ENCODE data around the gene CMIP. TPM values are rescaled to one million over a fixed set of nuclear protein-coding genes. Genes with fewer than 3 reads are reported as not detected.

Gene CMIP
- total RNA-seq, 4 donors from 2014 or later = 63.9 to 89.9 (median 70.0) TPM

DNA sequence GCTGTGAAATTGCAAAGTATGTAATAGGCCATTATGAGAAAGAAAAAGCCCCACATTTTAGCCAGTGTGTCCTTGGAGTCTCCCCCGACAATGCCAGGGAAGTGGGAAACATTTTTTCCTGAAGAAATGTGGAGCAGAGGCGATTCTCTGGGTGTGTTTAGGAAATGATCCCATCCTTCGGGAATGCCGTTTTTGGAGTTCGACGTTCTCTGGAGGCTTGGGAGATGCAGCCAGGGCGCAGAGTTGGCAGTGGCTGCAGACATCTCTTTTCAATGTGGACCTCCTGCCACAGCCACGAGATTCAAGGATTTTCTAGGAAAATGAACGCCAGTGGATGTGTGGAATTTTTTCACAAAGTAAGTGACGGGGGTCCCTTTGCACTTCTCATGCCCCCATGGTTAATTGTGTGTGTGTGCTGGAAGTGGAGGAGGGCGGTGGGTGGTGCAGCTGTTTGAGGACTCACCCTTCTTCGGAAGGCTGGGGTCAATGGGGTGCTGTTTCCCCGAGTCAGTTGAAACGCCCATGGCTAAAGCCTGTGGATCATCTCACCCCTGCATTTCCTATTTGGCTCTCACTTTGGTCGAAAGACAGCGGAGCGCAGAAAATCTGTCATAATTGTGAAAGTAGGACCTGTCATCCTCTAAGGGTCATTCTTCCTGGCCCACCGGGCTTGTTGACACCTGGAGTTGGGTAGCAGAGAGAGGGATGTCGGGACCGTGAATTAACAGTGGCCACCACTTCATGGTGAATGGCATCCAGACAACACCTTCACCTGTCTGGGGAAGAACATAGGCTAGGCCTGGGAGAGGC lies 73.2 kb downstream of the CMIP start:
- WGBS = 64% methylated on average over 20 of the region's 20 CpGs

DNA sequence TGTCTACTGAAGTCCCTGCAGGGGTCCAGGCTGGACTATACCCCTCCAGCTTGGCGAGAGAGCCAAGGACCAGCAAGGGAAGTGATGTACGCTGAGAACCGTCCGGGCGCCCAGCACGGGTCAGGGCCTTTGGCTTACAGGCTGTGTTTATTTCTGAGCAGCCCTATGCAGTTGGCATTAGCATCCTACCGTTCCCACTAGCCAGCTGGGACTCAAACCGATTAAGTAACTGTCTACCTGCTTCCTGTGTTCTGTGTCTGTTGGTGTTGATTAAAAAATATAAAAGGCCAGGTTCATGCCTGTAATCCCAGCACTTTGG lies 73.8 kb downstream of the CMIP start:
- Histone ChIP-seq H3K36me3 (no peaks in the 10 kb centered on the region), H3K4me1 (peaks cover 41% of the 10 kb centered on the region), H3K27me3 (no peaks in the 10 kb centered on the region), H3K9me3 (no peaks in the 10 kb centered on the region), H3K27ac (no peak overlapping the region), H3K4me3 (no peak overlapping the region)
- TF ChIP-seq POLR2AphosphoS5 (IDR thresholded peaks at IDR 0.05) = no peak
- no peak for TF ChIP-seq EP300 (IDR thresholded peaks at IDR 0.05)
- TF ChIP-seq, protein P1, sequence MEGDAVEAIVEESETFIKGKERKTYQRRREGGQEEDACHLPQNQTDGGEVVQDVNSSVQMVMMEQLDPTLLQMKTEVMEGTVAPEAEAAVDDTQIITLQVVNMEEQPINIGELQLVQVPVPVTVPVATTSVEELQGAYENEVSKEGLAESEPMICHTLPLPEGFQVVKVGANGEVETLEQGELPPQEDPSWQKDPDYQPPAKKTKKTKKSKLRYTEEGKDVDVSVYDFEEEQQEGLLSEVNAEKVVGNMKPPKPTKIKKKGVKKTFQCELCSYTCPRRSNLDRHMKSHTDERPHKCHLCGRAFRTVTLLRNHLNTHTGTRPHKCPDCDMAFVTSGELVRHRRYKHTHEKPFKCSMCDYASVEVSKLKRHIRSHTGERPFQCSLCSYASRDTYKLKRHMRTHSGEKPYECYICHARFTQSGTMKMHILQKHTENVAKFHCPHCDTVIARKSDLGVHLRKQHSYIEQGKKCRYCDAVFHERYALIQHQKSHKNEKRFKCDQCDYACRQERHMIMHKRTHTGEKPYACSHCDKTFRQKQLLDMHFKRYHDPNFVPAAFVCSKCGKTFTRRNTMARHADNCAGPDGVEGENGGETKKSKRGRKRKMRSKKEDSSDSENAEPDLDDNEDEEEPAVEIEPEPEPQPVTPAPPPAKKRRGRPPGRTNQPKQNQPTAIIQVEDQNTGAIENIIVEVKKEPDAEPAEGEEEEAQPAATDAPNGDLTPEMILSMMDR (IDR thresholded peaks at IDR 0.05) = no peak
- TF ChIP-seq POLR2A (IDR thresholded peaks at IDR 0.05) = no peak
- DNase-seq (ENCODE audit: low spot score in 2 of 2) = no peak
- WGBS = 40% methylated on average over 2 of the region's 8 CpGs

More for the DNA sequence above, 73.2 kb downstream of the CMIP start:
- Histone ChIP-seq H3K4me1 (peaks cover 46% of the 10 kb centered on the region), H3K27ac (no peak overlapping the region), H3K4me3 (no peak overlapping the region), H3K9me3 (no peaks in the 10 kb centered on the region), H3K36me3 (no peaks in the 10 kb centered on the region), H3K27me3 (no peaks in the 10 kb centered on the region)
- no peak for DNase-seq (ENCODE audit: low spot score in 2 of 2)
- no peak for TF ChIP-seq EP300 (IDR thresholded peaks at IDR 0.05)
- TF ChIP-seq, protein P1 (IDR thresholded peaks at IDR 0.05) = no peak
- no peak for TF ChIP-seq POLR2AphosphoS5 (IDR thresholded peaks at IDR 0.05)
- no peak for TF ChIP-seq POLR2A (IDR thresholded peaks at IDR 0.05)

- Histone ChIP-seq H3K4me3 (no peak overlapping the region), H3K4me1 (peaks cover 41% of the 10 kb centered on the region), H3K9me3 (no peaks in the 10 kb centered on the region), H3K36me3 (no peaks in the 10 kb centered on the region), H3K27me3 (no peaks in the 10 kb centered on the region), H3K27ac (no peak overlapping the region)
- DNase-seq (ENCODE audit: low spot score in 2 of 2) = no peak
- WGBS = 75% methylated on average over 9 of the region's 9 CpGs
- TF ChIP-seq EP300 (IDR thresholded peaks at IDR 0.05) (no peak), POLR2A (IDR thresholded peaks at IDR 0.05) (no peak), POLR2AphosphoS5 (IDR thresholded peaks at IDR 0.05) (no peak)
- TF ChIP-seq, protein P1 (IDR thresholded peaks at IDR 0.05) = no peak
Measured at GRCh38 chr16:81519301-81520150, 74.9 kb downstream of the CMIP start.

- H3K9me3 ChIP-seq = no peaks in the 10 kb centered on the region
- H3K4me3 ChIP-seq = no peak overlapping the region
- WGBS = 90% methylated on average over 4 of the region's 4 CpGs
- DNase-seq (ENCODE audit: low spot score in 2 of 2) = no peak
- no peaks in the 10 kb centered on the region for H3K36me3 ChIP-seq
- TF ChIP-seq EP300 (IDR thresholded peaks at IDR 0.05) (no peak), POLR2AphosphoS5 (IDR thresholded peaks at IDR 0.05) (no peak), POLR2A (IDR thresholded peaks at IDR 0.05) (no peak)
- TF ChIP-seq, protein P1 (IDR thresholded peaks at IDR 0.05) = no peak
- no peaks in the 10 kb centered on the region for H3K27me3 ChIP-seq
- H3K4me1 ChIP-seq = peaks cover 41% of the 10 kb centered on the region
- H3K27ac ChIP-seq = no peak overlapping the region
Measured at GRCh38 chr16:81520151-81520470, 75.5 kb downstream of the CMIP start.

GRCh38 chr16:81520560-81521135 lies 76.0 kb downstream of the CMIP start:
- no peak for DNase-seq (ENCODE audit: low spot score in 2 of 2)
- TF ChIP-seq EP300 (IDR thresholded peaks at IDR 0.05) (no peak), POLR2AphosphoS5 (IDR thresholded peaks at IDR 0.05) (no peak), POLR2A (IDR thresholded peaks at IDR 0.05) (no peak)
- TF ChIP-seq, protein P1 (IDR thresholded peaks at IDR 0.05) = no peak
- H3K27me3 ChIP-seq = no peaks in the 10 kb centered on the region
- peaks cover 41% of the 10 kb centered on the region for H3K4me1 ChIP-seq
- no peak overlapping the region for H3K4me3 ChIP-seq
- no peaks in the 10 kb centered on the region for H3K9me3 ChIP-seq
- 89% methylated on average over 4 of the region's 5 CpGs for whole genome bisulfite sequencing
- H3K27ac ChIP-seq = no peak overlapping the region
- no peaks in the 10 kb centered on the region for H3K36me3 ChIP-seq
